WERI-Rb-1 (cell line): ENCODE data around the gene HOXA9.

Experiments
- DNase-seq: peaks from one replicate; pipeline ENCODE4 v3.0.0-alpha.2; 2020
- H3K27ac ChIP-seq: fragments of 250-450 bp; sonication (Bioruptor Pico); 2 replicates; pipeline ENCODE4 v1.5.1; 2020; ENCODE audit warnings: mild to moderate bottlenecking, moderate library complexity
- H3K27me3 ChIP-seq: fragments of 250-450 bp; sonication (Bioruptor Pico); 2 replicates; pipeline ENCODE4 v1.5.1; 2021; ENCODE audit warnings: mild to moderate bottlenecking, low read depth, moderate library complexity; ENCODE audit not compliant: insufficient read depth, severe bottlenecking
- H3K36me3 ChIP-seq: fragments of 250-450 bp; sonication (Bioruptor Pico); 2 replicates; pipeline ENCODE4 v1.5.1; 2020; ENCODE audit warnings: mild to moderate bottlenecking, moderate library complexity
- H3K4me3 ChIP-seq: 2 replicates; pipeline ENCODE4 v1.5.1; 2011; ENCODE audit warnings: low read depth, mild to moderate bottlenecking, control low read depth, low read length
- H3K9me3 ChIP-seq: fragments of 250-450 bp; sonication (Bioruptor Pico); 2 replicates; pipeline ENCODE4 v1.5.1; 2021; ENCODE audit warnings: mild to moderate bottlenecking, moderate library complexity; ENCODE audit not compliant: severe bottlenecking
- TF ChIP-seq, protein P1 (sequence below): IDR thresholded peaks from 2 replicates; pipeline ENCODE4 v1.5.1; 2011; ENCODE audit warnings: low read depth, mild to moderate bottlenecking, control low read depth, inconsistent platforms, low read length

The HOXA9 gene

DNA sequence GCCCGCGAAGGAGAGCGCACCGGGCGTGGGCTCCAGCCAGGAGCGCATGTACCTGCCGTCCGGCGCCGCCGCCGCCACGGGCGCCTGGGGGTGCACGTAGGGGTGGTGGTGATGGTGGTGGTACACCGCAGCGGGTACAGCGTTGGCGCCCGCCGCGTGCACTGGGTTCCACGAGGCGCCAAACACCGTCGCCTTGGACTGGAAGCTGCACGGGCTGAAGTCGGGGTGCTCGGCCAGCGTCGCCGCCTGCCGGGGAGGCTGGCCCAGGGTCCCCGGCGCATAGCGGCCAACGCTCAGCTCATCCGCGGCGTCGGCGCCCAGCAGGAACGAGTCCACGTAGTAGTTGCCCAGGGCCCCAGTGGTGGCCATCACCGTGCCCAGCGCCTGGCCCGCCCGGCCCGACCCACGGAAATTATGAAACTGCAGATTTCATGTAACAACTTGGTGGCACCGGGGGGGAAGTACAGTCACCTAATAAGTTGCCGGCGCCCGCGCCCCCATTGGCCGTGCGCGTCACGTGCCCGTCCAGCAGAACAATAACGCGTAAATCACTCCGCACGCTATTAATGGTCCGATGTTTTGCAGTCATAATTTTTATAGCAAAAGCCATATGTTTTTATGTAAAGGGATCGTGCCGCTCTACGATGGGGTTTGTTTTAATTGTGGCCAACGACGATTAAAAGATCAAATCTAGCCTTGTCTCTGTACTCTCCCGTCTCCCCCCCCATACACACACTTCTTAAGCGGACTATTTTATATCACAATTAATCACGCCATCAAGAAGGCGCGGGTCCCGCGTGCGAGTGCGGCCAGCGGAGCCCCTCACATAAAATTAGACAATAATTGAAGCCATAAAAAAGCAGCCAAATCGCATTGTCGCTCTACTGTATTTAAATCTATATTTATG is at the start of gene HOXA9:
HOXA9 (minus strand) TSS at position 449 of the 907 bp plus-strand sequence; CDS start at position 369, 80 bp downstream.
- no peak for DNase-seq
- H3K27me3 ChIP-seq, result peaks cover 60% of the 10 kb centered on the region
- peaks cover 21% of the 10 kb centered on the region for H3K9me3 ChIP-seq
- H3K36me3 ChIP-seq, result no peaks in the 10 kb centered on the region
- TF ChIP-seq, protein P1, sequence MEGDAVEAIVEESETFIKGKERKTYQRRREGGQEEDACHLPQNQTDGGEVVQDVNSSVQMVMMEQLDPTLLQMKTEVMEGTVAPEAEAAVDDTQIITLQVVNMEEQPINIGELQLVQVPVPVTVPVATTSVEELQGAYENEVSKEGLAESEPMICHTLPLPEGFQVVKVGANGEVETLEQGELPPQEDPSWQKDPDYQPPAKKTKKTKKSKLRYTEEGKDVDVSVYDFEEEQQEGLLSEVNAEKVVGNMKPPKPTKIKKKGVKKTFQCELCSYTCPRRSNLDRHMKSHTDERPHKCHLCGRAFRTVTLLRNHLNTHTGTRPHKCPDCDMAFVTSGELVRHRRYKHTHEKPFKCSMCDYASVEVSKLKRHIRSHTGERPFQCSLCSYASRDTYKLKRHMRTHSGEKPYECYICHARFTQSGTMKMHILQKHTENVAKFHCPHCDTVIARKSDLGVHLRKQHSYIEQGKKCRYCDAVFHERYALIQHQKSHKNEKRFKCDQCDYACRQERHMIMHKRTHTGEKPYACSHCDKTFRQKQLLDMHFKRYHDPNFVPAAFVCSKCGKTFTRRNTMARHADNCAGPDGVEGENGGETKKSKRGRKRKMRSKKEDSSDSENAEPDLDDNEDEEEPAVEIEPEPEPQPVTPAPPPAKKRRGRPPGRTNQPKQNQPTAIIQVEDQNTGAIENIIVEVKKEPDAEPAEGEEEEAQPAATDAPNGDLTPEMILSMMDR, result no peak
- no peak within 1 kb of the TSS for H3K27ac ChIP-seq
- H3K4me3 ChIP-seq, result peak within 1 kb of the TSS; percentile 26

DNA sequence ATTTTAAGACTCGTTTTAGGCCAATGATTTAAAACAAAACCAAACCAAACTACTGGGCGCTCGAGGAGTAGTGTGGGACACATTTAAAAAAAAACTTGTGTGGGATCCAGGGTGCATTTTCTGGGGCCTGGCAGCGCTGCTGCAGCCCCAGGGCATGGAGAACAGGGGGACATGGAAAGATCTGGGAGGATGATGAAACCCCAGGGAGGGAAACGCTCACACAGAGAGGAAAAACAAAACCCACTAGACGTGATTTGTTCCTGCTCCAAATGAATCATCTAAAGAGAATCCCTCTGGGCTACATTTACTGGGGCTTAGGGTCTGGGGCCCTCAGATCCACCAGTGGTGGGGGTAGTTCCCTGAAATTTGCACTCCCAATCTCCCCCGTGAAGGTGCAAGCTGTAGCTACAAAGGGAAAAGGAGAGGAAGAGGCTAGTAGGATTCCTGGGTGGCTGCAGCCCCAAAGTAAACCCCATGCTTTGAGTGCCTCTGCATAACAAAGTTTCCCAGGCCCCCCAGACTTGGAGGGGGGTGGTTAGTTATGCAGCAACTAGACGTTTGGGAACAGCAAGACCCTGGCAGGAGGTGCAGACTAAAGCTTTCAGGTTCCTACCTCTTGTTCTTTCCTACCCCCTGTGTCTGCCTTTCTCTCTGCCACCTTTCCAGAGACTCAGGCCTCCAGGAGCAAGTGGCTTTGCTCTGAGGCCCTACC is 49.1 kb upstream of the HOXA9 start:
- Histone ChIP-seq H3K36me3 (no peaks in the 10 kb centered on the region), H3K27me3 (peaks cover 86% of the 10 kb centered on the region), H3K27ac (no peak overlapping the region), H3K4me3 (no peak overlapping the region), H3K9me3 (no peaks in the 10 kb centered on the region)
- DNase-seq, result no peak
- TF ChIP-seq, protein P1, result no peak

DNA sequence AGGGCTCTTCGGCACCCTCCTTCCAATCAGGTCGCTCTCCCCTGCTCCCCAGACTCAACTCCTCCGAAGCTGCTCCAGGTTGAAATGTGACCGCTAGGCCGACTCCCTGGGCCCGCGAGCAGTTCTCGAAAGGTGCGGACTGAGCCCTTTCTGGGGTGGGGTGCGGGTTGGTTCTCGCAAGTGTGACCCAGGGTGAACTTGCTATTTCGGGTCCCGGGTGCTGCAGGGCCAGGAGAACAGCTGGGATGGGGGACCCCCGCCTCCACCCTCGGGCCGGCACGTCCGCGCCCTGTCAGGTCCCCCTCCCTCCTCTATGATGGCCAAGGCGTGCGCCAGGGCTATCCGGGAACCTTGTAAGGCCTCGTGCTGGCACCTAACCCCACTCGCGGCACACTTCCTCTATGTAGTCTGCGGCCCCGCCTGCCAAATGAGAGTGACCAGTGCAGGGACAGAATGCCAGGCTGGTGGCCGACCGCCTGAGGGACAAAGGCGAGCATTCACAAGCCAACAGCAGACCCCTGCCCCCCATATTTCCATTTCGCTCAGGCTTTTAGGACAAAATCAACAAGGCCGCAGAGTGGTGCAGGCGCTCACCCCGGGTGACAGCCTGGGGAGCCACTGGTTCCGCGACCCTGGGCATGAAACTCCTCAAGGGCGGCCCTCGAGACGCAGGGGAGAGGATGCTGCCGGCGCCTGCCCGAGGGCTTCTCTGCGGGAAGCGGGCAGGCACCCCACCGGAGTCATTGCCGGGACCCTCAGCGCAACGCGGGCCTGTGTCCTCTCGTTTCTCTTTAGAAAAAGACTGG is 48.3 kb upstream of the HOXA9 start:
- H3K27ac ChIP-seq, result no peak overlapping the region
- no peaks in the 10 kb centered on the region for H3K9me3 ChIP-seq
- H3K27me3 ChIP-seq, result peaks cover 92% of the 10 kb centered on the region
- no peak overlapping the region for H3K4me3 ChIP-seq
- TF ChIP-seq, protein P1, result no peak
- no peaks in the 10 kb centered on the region for H3K36me3 ChIP-seq
- no peak for DNase-seq

DNA sequence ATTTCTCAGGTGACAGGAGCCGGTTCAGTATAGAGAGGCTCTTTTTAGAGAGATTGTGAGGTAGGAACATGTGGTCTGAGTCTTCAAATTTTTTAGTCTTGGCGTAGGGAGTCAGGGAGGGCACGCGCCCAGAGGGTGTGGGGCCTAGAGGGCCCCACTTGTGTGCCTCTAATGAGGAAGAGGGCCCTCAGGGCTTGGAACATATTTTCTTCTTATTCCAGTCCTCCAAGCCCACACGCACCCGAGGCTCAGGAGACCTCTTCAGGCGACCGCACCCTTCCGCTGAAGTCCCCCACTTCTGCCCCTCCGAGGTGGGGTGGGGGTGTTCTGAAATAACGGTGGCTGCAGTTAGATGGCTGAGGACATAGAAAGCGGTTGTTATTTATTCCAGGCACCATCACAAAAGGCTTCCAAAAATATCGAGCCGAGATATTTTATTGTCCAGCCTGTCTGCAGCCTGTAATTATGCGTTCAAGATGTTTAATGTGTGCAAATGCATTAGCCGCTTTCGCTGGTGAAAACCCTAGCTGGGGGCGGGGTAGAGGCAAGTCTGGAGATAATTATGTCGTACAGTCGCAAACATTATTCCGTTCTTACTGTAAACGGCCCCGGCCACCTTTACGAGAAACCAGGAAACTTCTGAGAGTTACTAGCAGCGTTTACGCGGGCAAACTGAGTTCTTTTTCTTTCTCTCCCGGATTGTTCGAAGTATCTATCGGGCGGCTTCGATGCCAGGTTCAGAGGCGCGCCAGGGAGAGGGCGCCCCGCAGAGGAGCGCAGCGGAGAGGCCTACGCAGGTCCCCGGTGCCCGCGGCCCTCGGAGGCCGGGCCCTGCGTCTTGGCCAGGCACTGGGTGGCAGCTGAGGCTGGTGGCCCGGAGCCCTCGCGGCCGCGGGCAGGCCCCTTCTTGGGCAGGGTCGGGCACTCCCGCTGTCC is 47.4 kb upstream of the HOXA9 start:
- Histone ChIP-seq H3K27me3 (peaks cover 96% of the 10 kb centered on the region), H3K4me3 (no peak overlapping the region)
- TF ChIP-seq, protein P1, result no peak

DNA sequence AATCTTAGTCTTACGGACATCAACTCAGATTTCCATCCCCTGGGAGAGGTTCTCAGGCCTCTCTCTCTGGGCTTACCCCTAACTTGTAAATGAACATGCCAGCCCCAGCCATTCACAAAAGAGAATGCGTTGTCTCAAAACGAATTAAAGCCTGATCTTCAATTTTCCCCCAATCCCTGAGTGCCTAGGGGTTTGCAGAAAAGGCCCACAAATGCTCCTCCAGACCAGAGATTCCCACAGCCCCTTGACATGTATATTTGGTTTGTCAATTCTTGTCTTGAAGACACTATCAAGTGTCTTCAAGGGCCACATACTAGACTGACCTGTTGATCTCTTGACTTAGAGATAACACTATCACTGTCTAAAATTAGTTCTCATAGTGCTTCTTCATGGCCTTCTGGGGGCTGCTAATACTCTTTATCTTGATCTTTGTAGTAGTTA is 46.4 kb upstream of the HOXA9 start:
- Histone ChIP-seq H3K27me3 (peaks cover 97% of the 10 kb centered on the region), H3K4me3 (no peak overlapping the region), H3K36me3 (no peaks in the 10 kb centered on the region), H3K9me3 (no peaks in the 10 kb centered on the region), H3K27ac (no peak overlapping the region)
- TF ChIP-seq, protein P1, result no peak
- DNase-seq, result no peak

More for the DNA sequence above, 47.4 kb upstream of the HOXA9 start:
- DNase-seq, result no peak
- Histone ChIP-seq H3K9me3 (no peaks in the 10 kb centered on the region), H3K27ac (no peak overlapping the region), H3K36me3 (no peaks in the 10 kb centered on the region)
